SK-N-SH (cell line): Measurements from ENCODE around the gene ABCF1. TPM values are rescaled to one million over a fixed set of nuclear protein-coding genes. Genes with fewer than 3 reads are reported as not detected.

Source experiments
- CTCF ChIA-PET: fragments of 300-600, 350-600 bp; formaldehyde crosslinking; extraction: SDS; loops from one replicate; lab custom pipeline; 2021; lab: Yijun Ruan, JAX
- POLR2A ChIA-PET: fragments of 350-600 bp; sonication (Branson Sonifier 250); formaldehyde crosslinking; extraction: SDS; loops from one replicate; lab custom pipeline; 2020; ENCODE audit warnings: antibody characterized with exemption, inconsistent platforms; lab: Yijun Ruan, JAX
- DNase-seq: peaks from one replicate; pipeline ENCODE4 v3.0.0; 2012
- H2AFZ ChIP-seq: fragments of 200-600 bp; sonication (generic); 2 replicates; pipeline ENCODE4 v1.8.1; 2016; ENCODE audit warnings: antibody characterized with exemption, mild to moderate bottlenecking, low read depth
- H3F3A ChIP-seq: fragments of 200-600 bp; sonication (generic); replicated peaks from 2 replicates; pipeline ENCODE3; 2016; ENCODE audit warnings: antibody characterized with exemption, mild to moderate bottlenecking; ENCODE audit not compliant: insufficient read depth
- H3K27ac ChIP-seq, 2 experiments: fragments of 200-500 bp in 1 of 2; fragments of 200-600 bp in 1 of 2; sonication (Bioruptor generic) in 1 of 2; sonication (generic), shearing (Covaris generic) in 1 of 2; 2 replicates each; pipeline versions ENCODE4 v1.5.1 to v1.6.1; 2014 to 2016; ENCODE audit warnings: low read depth in 2 of 2, inconsistent platforms in 1 of 2, low read length in 1 of 2, mild to moderate bottlenecking in 1 of 2, mixed read lengths in 1 of 2
- H3K27me3 ChIP-seq: fragments of 200-600 bp; sonication (generic), shearing (Covaris generic); 2 replicates; pipeline ENCODE4 v1.6.1; 2016; ENCODE audit warnings: mixed run types; ENCODE audit not compliant: insufficient read depth
- H3K36me3 ChIP-seq, 2 experiments: fragments of 200-500 bp in 1 of 2; fragments of 200-600 bp in 1 of 2; sonication (Bioruptor generic) in 1 of 2; sonication (generic) in 1 of 2; replicated peaks in 1 of 2; 2 replicates each; pipeline versions ENCODE3 to v1.5.1; 2014 to 2016; ENCODE audit warnings: low read length in 1 of 2, mild to moderate bottlenecking in 1 of 2; ENCODE audit not compliant: insufficient read depth in 2 of 2, control insufficient read depth in 1 of 2
- H3K4me1 ChIP-seq, 2 experiments: fragments of 200-500 bp in 1 of 2; fragments of 200-600 bp in 1 of 2; sonication (Bioruptor generic) in 1 of 2; sonication (generic), shearing (Covaris generic) in 1 of 2; 2 replicates each; pipeline versions ENCODE4 v1.5.1 to v1.6.1; 2014 to 2016; ENCODE audit warnings: low read depth in 1 of 2, low read length in 1 of 2, mixed run types in 1 of 2; ENCODE audit not compliant: insufficient read depth in 2 of 2, control insufficient read depth in 1 of 2
- H3K4me2 ChIP-seq: fragments of 200-600 bp; sonication (generic), shearing (Covaris generic); 2 replicates; pipeline ENCODE4 v1.6.1; 2017; ENCODE audit warnings: mixed run types
- H3K4me3 ChIP-seq, 2 experiments: fragments of 200-500 bp in 1 of 2; fragments of 200-600 bp in 1 of 2; sonication (Bioruptor generic) in 1 of 2; sonication (generic), shearing (Covaris generic) in 1 of 2; 2 replicates each; pipeline versions ENCODE4 v1.5.1 to v1.8.1; 2014 to 2016; ENCODE audit warnings: low read depth in 2 of 2, inconsistent platforms in 1 of 2, low read length in 1 of 2, mild to moderate bottlenecking in 1 of 2, mixed read lengths in 1 of 2, moderate library complexity in 1 of 2
- H3K79me2 ChIP-seq: fragments of 200-600 bp; sonication (generic); 2 replicates; pipeline ENCODE4 v1.8.1; 2017; ENCODE audit warnings: mild to moderate bottlenecking; ENCODE audit not compliant: insufficient read depth
- H3K9ac ChIP-seq: fragments of 200-600 bp; sonication (generic); 2 replicates; pipeline ENCODE4 v1.6.1; 2017; ENCODE audit warnings: mixed run types
- H3K9me2 ChIP-seq: fragments of 200-600 bp; sonication (generic); 2 replicates; pipeline ENCODE4 v1.6.1; 2017; ENCODE audit warnings: mixed run types
- H3K9me3 ChIP-seq: fragments of 200-600 bp; sonication (generic); 2 replicates; pipeline ENCODE4 v1.6.1; 2017; ENCODE audit warnings: mixed run types, mild to moderate bottlenecking, moderate library complexity
- H4K20me1 ChIP-seq: fragments of 200-600 bp; sonication (generic); 2 replicates; pipeline ENCODE4 v1.6.1; 2017; ENCODE audit warnings: mild to moderate bottlenecking, mixed run types; ENCODE audit not compliant: insufficient read depth
- GABPA ChIP-seq: IDR thresholded peaks from 2 replicates; pipeline ENCODE4 v1.4.0; 2012; ENCODE audit warnings: low read depth, mild to moderate bottlenecking
- GATA2 ChIP-seq: sonication (generic); formaldehyde crosslinking; IDR thresholded peaks from 2 replicates; pipeline ENCODE4 v1.5.0; 2020; ENCODE audit warnings: mild to moderate bottlenecking, missing genetic modification reagents
- JUND ChIP-seq: IDR thresholded peaks from 2 replicates; pipeline ENCODE4 v1.4.0; 2012
- REST ChIP-seq: IDR thresholded peaks from 2 replicates; pipeline ENCODE4 v1.6.1; 2012; ENCODE audit warnings: mild to moderate bottlenecking, low read depth, low read length, moderate library complexity
- ZBTB33 ChIP-seq: IDR thresholded peaks from 2 replicates; pipeline ENCODE4 v1.4.0; 2012; ENCODE audit warnings: low read depth, borderline replicate concordance
- WGBS: methylation state at CpG from one replicate; pipeline ENCODE4 v1.1.6; 2017; ENCODE audit warnings: low lambda C conversion rate; 5-methylcytosine and 5-hydroxymethylcytosine counted together
- polyA plus RNA-seq, 3 experiments: library from polyadenylated mRNA; depleted of rRNA; stranded (reverse); fragments of >200 nt; gene quantifications; 2 replicates each; pipeline ENCODE4 v1.2.3, GENCODE V29; 2012

Gene ABCF1
- polyA plus RNA-seq, 1 of the 3 experiments (the other 2 are of a cell fraction) = 53.4 TPM

- CTCF ChIA-PET = interaction anchor here (0.7 to 1.2 kb wide), 3 partner anchors 25 to 96 kb away, joined by 3 read pairs; no protein-coding TSS in a partner anchor
- no peaks in the 10 kb centered on the region for H3K9me3 ChIP-seq
Measured at GRCh38 chr6:30640481-30640880, 69.2 kb downstream of the ABCF1 start.

More at GRCh38 chr6:30640481-30640880, 69.2 kb downstream of the ABCF1 start:
- Histone ChIP-seq H3K4me3 (no peak overlapping the region), H3K9me2 (no peaks in the 10 kb centered on the region), H3K4me1 (no peaks in the 10 kb centered on the region), H3K79me2 (peaks cover 3% of the 10 kb centered on the region), H3K27me3 (no peaks in the 10 kb centered on the region), H3K36me3 (peaks cover 28 to 44% of the 10 kb centered on the region in 2 experiments), H3F3A (peaks cover 9% of the 10 kb centered on the region), H3K4me2 (no peak overlapping the region), H2AFZ (no peak overlapping the region), H4K20me1 (no peaks in the 10 kb centered on the region), H3K27ac (no peak overlapping the region), H3K9ac (no peak overlapping the region)
- WGBS = 92% methylated on average over 5 of the region's 10 CpGs
- no peak for DNase-seq
- POLR2A ChIA-PET = no interaction called here
- TF ChIP-seq REST (no peak), ZBTB33 (no peak), GABPA (no peak), GATA2 (no peak), JUND (no peak)
